Lower leg skin (tissue), 3 donors: ENCODE measurements around the gene ADAM30.

ENCODE experiments used
- CTCF ChIP-seq, 3 donors: fragments of 450-650 bp; IDR thresholded peaks; one replicate each; pipeline ENCODE4 v1.5.1; 2016; ENCODE audit warnings: antibody characterized with exemption in 3 of 3, mild to moderate bottlenecking in 3 of 3, moderate library complexity in 2 of 3
- POLR2A ChIP-seq, 2 donors: fragments of 450-650 bp; IDR thresholded peaks; one replicate each; pipeline ENCODE4 v1.6.1; 2016 to 2017; ENCODE audit warnings: antibody characterized with exemption in 2 of 2, mild to moderate bottlenecking in 1 of 2, moderate library complexity in 1 of 2

- TF ChIP-seq CTCF (IDR thresholded peaks at IDR 0.05) (no peak), POLR2A (IDR thresholded peaks at IDR 0.05) (no peak)
Observed at GRCh38 chr1:119898981-119899720, 2.8 kb upstream of the ADAM30 start.
